OCI-LY7 (cell line): ENCODE results near the gene ADCK2. TPM values are rescaled to one million over a fixed set of nuclear protein-coding genes. Genes with fewer than 3 reads are reported as not detected.
A peak's percentile ranks its signal among the peaks of the same experiment; 100 is the strongest.

ENCODE experiments used
- BruUV-seq: library from RNA; stranded (reverse); fragments of 400-500 nt; replicated peaks from 2 replicates; lab custom pipeline; 2021; lab: Mats Ljungman, UMichigan
- CTCF ChIA-PET: fragments of 300-600 bp; sonication (Branson Sonifier 250); formaldehyde crosslinking; loops from one replicate; lab custom pipeline; 2022; ENCODE audit warnings: antibody characterized with exemption; ENCODE audit not compliant: unreplicated experiment; lab: Charles Lee
- POLR2A ChIA-PET: fragments of 300-600 bp; sonication (Branson Sonifier 250); formaldehyde crosslinking; loops from one replicate; lab custom pipeline; 2022; ENCODE audit warnings: antibody characterized with exemption; lab: Charles Lee
- DNase-seq: peaks from one replicate; pipeline ENCODE4 v3.0.0-alpha.2; 2015; ENCODE audit warnings: low spot score
- H2AFZ ChIP-seq: fragments of 200-600 bp; sonication (generic), shearing (Covaris generic); 2 replicates; pipeline ENCODE4 v1.6.1; 2014; ENCODE audit warnings: mild to moderate bottlenecking, antibody characterized with exemption, low read length, moderate library complexity
- H3K27ac ChIP-seq: fragments of 200-600 bp; sonication (generic); 2 replicates; pipeline ENCODE4 v1.5.1; 2014; ENCODE audit warnings: mixed run types, low read depth, mild to moderate bottlenecking, moderate library complexity, low read length, inconsistent platforms; ENCODE audit not compliant: poor library complexity, severe bottlenecking
- H3K36me3 ChIP-seq: fragments of 200-600 bp; sonication (generic); 2 replicates; pipeline ENCODE4 v1.6.1; 2014; ENCODE audit warnings: mild to moderate bottlenecking, antibody characterized with exemption, low read length, moderate library complexity, mixed read lengths; ENCODE audit not compliant: insufficient read depth
- H3K4me1 ChIP-seq: fragments of 200-600 bp; sonication (generic); 2 replicates; pipeline ENCODE4 v1.5.1; 2014; ENCODE audit warnings: mild to moderate bottlenecking, low read length; ENCODE audit not compliant: insufficient read depth, poor library complexity, severe bottlenecking
- H3K4me2 ChIP-seq: fragments of 200-600 bp; sonication (generic); 2 replicates; pipeline ENCODE4 v1.6.1; 2014; ENCODE audit warnings: mild to moderate bottlenecking, low read length
- H3K4me3 ChIP-seq: fragments of 200-600 bp; sonication (generic); 2 replicates; pipeline ENCODE4 v1.5.1; 2014; ENCODE audit warnings: mild to moderate bottlenecking, low read depth, low read length; ENCODE audit not compliant: poor library complexity, severe bottlenecking
- H3K79me2 ChIP-seq: fragments of 200-600 bp; sonication (generic); 2 replicates; pipeline ENCODE4 v1.6.1; 2016; ENCODE audit warnings: low read depth, mild to moderate bottlenecking, low read length, moderate library complexity, mixed read lengths; ENCODE audit not compliant: insufficient read depth
- H3K9me2 ChIP-seq: fragments of 200-600 bp; sonication (generic); 2 replicates; pipeline ENCODE4 v1.6.1; 2016; ENCODE audit warnings: mild to moderate bottlenecking, low read length, mixed read lengths; ENCODE audit not compliant: insufficient read depth
- H3K9me3 ChIP-seq: fragments of 200-600 bp; sonication (generic); 2 replicates; pipeline ENCODE4 v1.6.1; 2014; ENCODE audit warnings: mild to moderate bottlenecking, mixed run types, low read length, mixed read lengths
- H4K20me1 ChIP-seq: fragments of 200-600 bp; sonication (generic); 2 replicates; pipeline ENCODE4 v1.6.1; 2014; ENCODE audit warnings: mild to moderate bottlenecking, antibody characterized with exemption, low read length, moderate library complexity, mixed read lengths; ENCODE audit not compliant: insufficient read depth
- CTCF ChIP-seq: fragments of 200-600 bp; sonication (generic); conservative IDR thresholded peaks from 2 replicates; pipeline ENCODE4 v1.5.1; 2014; ENCODE audit warnings: mild to moderate bottlenecking, antibody characterized with exemption, low read length, moderate library complexity, mixed read lengths
- EZH2phosphoT487 ChIP-seq: fragments of 200-600 bp; sonication (generic); IDR thresholded peaks from 2 replicates; pipeline ENCODE4 v1.6.1; 2018; ENCODE audit warnings: low read depth, borderline replicate concordance, mild to moderate bottlenecking, mixed run types, antibody characterized with exemption, low read length, moderate library complexity, mixed read lengths
- intact Hi-C: fragments of 100-400 bp; cut with micrococcal nuclease; formaldehyde crosslinking; loops from one replicate; pipeline ENCODE4 v1.10.0; 2022; ENCODE audit not compliant: unreplicated experiment
- total RNA-seq, 2 experiments: library from RNA; depleted of rRNA in 1 of 2; stranded (reverse); fragments of >200 nt in 1 of 2; shearing (Covaris generic) in 1 of 2; gene quantifications; 2 replicates each; pipeline ENCODE4 v1.2.3, GENCODE V29; 2014 to 2022

Gene ADCK2
- total RNA-seq, 2 experiments from 2014 or later, result 45.8 to 60.2 TPM

GRCh38 chr7:140724706-140725105, 52.0 kb downstream of the ADCK2 start:
- CTCF ChIA-PET, result no interaction called here
- TF ChIP-seq CTCF (no peak), EZH2phosphoT487 (no peak)
- DNase-seq, result no peak
- Histone ChIP-seq H3K9me2 (no peaks in the 10 kb centered on the region), H3K4me3 (no peak overlapping the region), H3K36me3 (no peaks in the 10 kb centered on the region), H4K20me1 (no peaks in the 10 kb centered on the region), H3K79me2 (no peaks in the 10 kb centered on the region), H3K9me3 (no peaks in the 10 kb centered on the region), H2AFZ (no peak overlapping the region), H3K4me2 (no peak overlapping the region), H3K27ac (no peak overlapping the region), H3K4me1 (peaks cover 6% of the 10 kb centered on the region)
- POLR2A ChIA-PET, result interaction anchor here (0.5 to 1.0 kb wide), 2 partner anchors 20 to 74 kb away, joined by 3 read pairs; no protein-coding TSS in a partner anchor
- BruUV-seq, result no TSS peak
- intact Hi-C loops, result loop anchor here (10.0 kb wide), 2 partner anchors 290 to 810 kb away; partner anchors contain the start of gene MRPS33

GRCh38 chr7:140726281-140726680, 53.5 kb downstream of the ADCK2 start:
- H2AFZ ChIP-seq, result no peak overlapping the region
- H3K9me2 ChIP-seq, result no peaks in the 10 kb centered on the region
- ChIA-PET POLR2A (interaction anchor here (0.7 to 1.5 kb wide), 4 partner anchors 10 to 52 kb away, joined by 3 to 6 read pairs (median 4); no protein-coding TSS in a partner anchor), CTCF (no interaction called here)
- peak; percentile 24 for DNase-seq
- no peak overlapping the region for H3K4me2 ChIP-seq
- no peak for TF ChIP-seq EZH2phosphoT487
- peak; percentile 68 for TF ChIP-seq CTCF
- no peaks in the 10 kb centered on the region for H4K20me1 ChIP-seq
- H3K79me2 ChIP-seq, result no peaks in the 10 kb centered on the region
- no peaks in the 10 kb centered on the region for H3K9me3 ChIP-seq
- H3K4me3 ChIP-seq, result no peak overlapping the region
- H3K27ac ChIP-seq, result no peak overlapping the region
- no peaks in the 10 kb centered on the region for H3K4me1 ChIP-seq
- intact Hi-C loops, result loop anchor here (10.0 kb wide), 2 partner anchors 289 to 809 kb away; partner anchors contain the start of gene MRPS33
- peaks cover 6% of the 10 kb centered on the region for H3K36me3 ChIP-seq
- BruUV-seq, result no TSS peak

- no peak overlapping the region for H3K27ac ChIP-seq
- no peaks in the 10 kb centered on the region for H3K9me2 ChIP-seq
- intact Hi-C loops, result no loop called here
- H3K79me2 ChIP-seq, result no peaks in the 10 kb centered on the region
- H2AFZ ChIP-seq, result no peak overlapping the region
- CTCF ChIA-PET, result no interaction called here
- no peak for DNase-seq
- H4K20me1 ChIP-seq, result no peaks in the 10 kb centered on the region
- H3K4me2 ChIP-seq, result no peak overlapping the region
- peaks cover 4% of the 10 kb centered on the region for H3K4me1 ChIP-seq
- no peak overlapping the region for H3K4me3 ChIP-seq
- POLR2A ChIA-PET, result no interaction called here
- H3K36me3 ChIP-seq, result peaks cover 6% of the 10 kb centered on the region
- no TSS peak for BruUV-seq
- no peaks in the 10 kb centered on the region for H3K9me3 ChIP-seq
- TF ChIP-seq EZH2phosphoT487 (no peak), CTCF (no peak)
These were observed 59.7 kb downstream of the ADCK2 start for GRCh38 chr7:140732416-140732815.
